ENCODE results near the gene IREB2.

DNA sequence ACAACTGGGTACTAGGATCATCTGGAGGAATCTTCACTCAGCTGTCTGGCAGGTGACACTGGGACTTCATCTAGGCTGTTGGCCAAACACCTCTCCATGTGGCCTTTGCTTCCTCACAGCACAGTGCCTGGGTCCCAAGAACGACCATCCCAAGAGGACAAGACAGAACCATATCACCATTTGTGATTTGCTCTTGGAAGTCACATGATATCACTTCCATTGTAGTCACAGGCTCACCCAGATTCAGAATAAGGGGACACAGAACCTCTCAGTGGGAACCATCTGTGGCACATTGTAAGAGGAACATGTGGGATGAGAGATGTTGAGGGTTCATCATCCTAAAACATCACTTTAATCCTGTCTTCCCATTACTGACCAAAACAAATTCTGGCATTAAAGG is 100.3 kb downstream of the IREB2 start:
- no peak for TF ChIP-seq POLR2AphosphoS5 (IDR thresholded peaks at IDR 0.05; ENCODE audit: low read depth, low read length)
- TF ChIP-seq RAD21 (IDR thresholded peaks at IDR 0.05; ENCODE audit: low read length), result no peak
- TF ChIP-seq, protein P1, sequence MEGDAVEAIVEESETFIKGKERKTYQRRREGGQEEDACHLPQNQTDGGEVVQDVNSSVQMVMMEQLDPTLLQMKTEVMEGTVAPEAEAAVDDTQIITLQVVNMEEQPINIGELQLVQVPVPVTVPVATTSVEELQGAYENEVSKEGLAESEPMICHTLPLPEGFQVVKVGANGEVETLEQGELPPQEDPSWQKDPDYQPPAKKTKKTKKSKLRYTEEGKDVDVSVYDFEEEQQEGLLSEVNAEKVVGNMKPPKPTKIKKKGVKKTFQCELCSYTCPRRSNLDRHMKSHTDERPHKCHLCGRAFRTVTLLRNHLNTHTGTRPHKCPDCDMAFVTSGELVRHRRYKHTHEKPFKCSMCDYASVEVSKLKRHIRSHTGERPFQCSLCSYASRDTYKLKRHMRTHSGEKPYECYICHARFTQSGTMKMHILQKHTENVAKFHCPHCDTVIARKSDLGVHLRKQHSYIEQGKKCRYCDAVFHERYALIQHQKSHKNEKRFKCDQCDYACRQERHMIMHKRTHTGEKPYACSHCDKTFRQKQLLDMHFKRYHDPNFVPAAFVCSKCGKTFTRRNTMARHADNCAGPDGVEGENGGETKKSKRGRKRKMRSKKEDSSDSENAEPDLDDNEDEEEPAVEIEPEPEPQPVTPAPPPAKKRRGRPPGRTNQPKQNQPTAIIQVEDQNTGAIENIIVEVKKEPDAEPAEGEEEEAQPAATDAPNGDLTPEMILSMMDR (IDR thresholded peaks at IDR 0.05), result no peak
- no peak for TF ChIP-seq FOXM1 (IDR thresholded peaks at IDR 0.05; ENCODE audit: low read depth)
- no peak for TF ChIP-seq RFX5 (IDR thresholded peaks at IDR 0.05; ENCODE audit: low read length)
- TF ChIP-seq, protein P2, sequence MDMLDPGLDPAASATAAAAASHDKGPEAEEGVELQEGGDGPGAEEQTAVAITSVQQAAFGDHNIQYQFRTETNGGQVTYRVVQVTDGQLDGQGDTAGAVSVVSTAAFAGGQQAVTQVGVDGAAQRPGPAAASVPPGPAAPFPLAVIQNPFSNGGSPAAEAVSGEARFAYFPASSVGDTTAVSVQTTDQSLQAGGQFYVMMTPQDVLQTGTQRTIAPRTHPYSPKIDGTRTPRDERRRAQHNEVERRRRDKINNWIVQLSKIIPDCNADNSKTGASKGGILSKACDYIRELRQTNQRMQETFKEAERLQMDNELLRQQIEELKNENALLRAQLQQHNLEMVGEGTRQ (IDR thresholded peaks at IDR 0.05; ENCODE audit: borderline replicate concordance, low read depth, low read length), result no peak
- TF ChIP-seq JUND (IDR thresholded peaks at IDR 0.05), result no peak
- TF ChIP-seq, protein P3, sequence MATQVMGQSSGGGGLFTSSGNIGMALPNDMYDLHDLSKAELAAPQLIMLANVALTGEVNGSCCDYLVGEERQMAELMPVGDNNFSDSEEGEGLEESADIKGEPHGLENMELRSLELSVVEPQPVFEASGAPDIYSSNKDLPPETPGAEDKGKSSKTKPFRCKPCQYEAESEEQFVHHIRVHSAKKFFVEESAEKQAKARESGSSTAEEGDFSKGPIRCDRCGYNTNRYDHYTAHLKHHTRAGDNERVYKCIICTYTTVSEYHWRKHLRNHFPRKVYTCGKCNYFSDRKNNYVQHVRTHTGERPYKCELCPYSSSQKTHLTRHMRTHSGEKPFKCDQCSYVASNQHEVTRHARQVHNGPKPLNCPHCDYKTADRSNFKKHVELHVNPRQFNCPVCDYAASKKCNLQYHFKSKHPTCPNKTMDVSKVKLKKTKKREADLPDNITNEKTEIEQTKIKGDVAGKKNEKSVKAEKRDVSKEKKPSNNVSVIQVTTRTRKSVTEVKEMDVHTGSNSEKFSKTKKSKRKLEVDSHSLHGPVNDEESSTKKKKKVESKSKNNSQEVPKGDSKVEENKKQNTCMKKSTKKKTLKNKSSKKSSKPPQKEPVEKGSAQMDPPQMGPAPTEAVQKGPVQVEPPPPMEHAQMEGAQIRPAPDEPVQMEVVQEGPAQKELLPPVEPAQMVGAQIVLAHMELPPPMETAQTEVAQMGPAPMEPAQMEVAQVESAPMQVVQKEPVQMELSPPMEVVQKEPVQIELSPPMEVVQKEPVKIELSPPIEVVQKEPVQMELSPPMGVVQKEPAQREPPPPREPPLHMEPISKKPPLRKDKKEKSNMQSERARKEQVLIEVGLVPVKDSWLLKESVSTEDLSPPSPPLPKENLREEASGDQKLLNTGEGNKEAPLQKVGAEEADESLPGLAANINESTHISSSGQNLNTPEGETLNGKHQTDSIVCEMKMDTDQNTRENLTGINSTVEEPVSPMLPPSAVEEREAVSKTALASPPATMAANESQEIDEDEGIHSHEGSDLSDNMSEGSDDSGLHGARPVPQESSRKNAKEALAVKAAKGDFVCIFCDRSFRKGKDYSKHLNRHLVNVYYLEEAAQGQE (IDR thresholded peaks at IDR 0.05; ENCODE audit: low read depth, low read length), result no peak
- TF ChIP-seq, protein P4, sequence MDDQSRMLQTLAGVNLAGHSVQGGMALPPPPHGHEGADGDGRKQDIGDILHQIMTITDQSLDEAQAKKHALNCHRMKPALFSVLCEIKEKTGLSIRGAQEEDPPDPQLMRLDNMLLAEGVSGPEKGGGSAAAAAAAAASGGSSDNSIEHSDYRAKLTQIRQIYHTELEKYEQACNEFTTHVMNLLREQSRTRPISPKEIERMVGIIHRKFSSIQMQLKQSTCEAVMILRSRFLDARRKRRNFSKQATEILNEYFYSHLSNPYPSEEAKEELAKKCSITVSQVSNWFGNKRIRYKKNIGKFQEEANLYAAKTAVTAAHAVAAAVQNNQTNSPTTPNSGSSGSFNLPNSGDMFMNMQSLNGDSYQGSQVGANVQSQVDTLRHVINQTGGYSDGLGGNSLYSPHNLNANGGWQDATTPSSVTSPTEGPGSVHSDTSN (IDR thresholded peaks at IDR 0.05), result no peak
- no peak for TF ChIP-seq EP300 (IDR thresholded peaks at IDR 0.05; ENCODE audit: borderline replicate concordance in 1 of 2, low read depth in 1 of 2, low read length in 1 of 2)
- no peak for TF ChIP-seq TEAD4 (IDR thresholded peaks at IDR 0.05; ENCODE audit: borderline replicate concordance, insufficient read depth)
- no peak for TF ChIP-seq TCF12 (IDR thresholded peaks at IDR 0.05)

Data from SK-N-SH (cell line).